HepG2 (cell line): ENCODE results near the gene LIPC. TPM values are rescaled to one million over a fixed set of nuclear protein-coding genes. Genes with fewer than 3 reads are reported as not detected.

Source experiments
- CBX5 ChIP-seq: sonication (generic); formaldehyde crosslinking; IDR thresholded peaks from 2 replicates; pipeline ENCODE4 v1.4.0; 2020; ENCODE audit warnings: missing genetic modification reagents, borderline replicate concordance
- FOSL2 ChIP-seq: sonication (generic); formaldehyde crosslinking; IDR thresholded peaks from 2 replicates; pipeline ENCODE4 v1.4.0; 2020; ENCODE audit warnings: missing genetic modification reagents
- FOXA3 ChIP-seq: IDR thresholded peaks from 2 replicates; pipeline ENCODE4 v1.6.1; 2016; ENCODE audit warnings: missing genetic modification reagents, missing compliant biosample characterization
- FOXO1 ChIP-seq: sonication (generic); formaldehyde crosslinking; IDR thresholded peaks from 2 replicates; pipeline ENCODE4 v1.4.0; 2020; ENCODE audit warnings: missing genetic modification reagents
- GATAD1 ChIP-seq: IDR thresholded peaks from 2 replicates; pipeline ENCODE4 v1.6.1; 2016; ENCODE audit warnings: missing genetic modification reagents, missing compliant biosample characterization
- ISL2 ChIP-seq: sonication (generic); formaldehyde crosslinking; IDR thresholded peaks from 2 replicates; pipeline ENCODE4 v1.5.0; 2020; ENCODE audit warnings: missing genetic modification reagents
- POGZ ChIP-seq: sonication (generic); formaldehyde crosslinking; IDR thresholded peaks from 2 replicates; pipeline ENCODE4 v1.4.0; 2020; ENCODE audit warnings: mild to moderate bottlenecking, missing genetic modification reagents
- RELA ChIP-seq: sonication (generic); formaldehyde crosslinking; IDR thresholded peaks from 2 replicates; pipeline ENCODE4 v1.4.0; 2020; ENCODE audit warnings: missing genetic modification reagents
- SAP130 ChIP-seq: IDR thresholded peaks from 2 replicates; pipeline ENCODE4 v1.6.1; 2016; ENCODE audit warnings: low read depth
- SOX13 ChIP-seq, 3 experiments: fragments of 450-650 bp in 1 of 3; sonication (generic) in 1 of 3; formaldehyde crosslinking in 1 of 3; IDR thresholded peaks in 2 of 3; conservative IDR thresholded peaks in 1 of 3; 2 replicates each; pipeline versions ENCODE4 v1.5.0 to v1.6.1; 2016 to 2020; ENCODE audit warnings: antibody characterized with exemption in 1 of 3, mild to moderate bottlenecking in 1 of 3, missing compliant biosample characterization in 1 of 3, missing genetic modification reagents in 1 of 3, moderate library complexity in 1 of 3
- TARDBP ChIP-seq: sonication (generic); formaldehyde crosslinking; IDR thresholded peaks from 2 replicates; pipeline ENCODE4 v1.8.0; 2022; ENCODE audit warnings: mild to moderate bottlenecking, missing genetic modification reagents
- TGIF2 ChIP-seq: IDR thresholded peaks from 2 replicates; pipeline ENCODE4 v1.6.1; 2016; ENCODE audit warnings: control low read depth, missing compliant biosample characterization
- ZBTB33 ChIP-seq: sonication (generic); formaldehyde crosslinking; IDR thresholded peaks from 2 replicates; pipeline ENCODE4 v1.4.0; 2020; ENCODE audit warnings: missing genetic modification reagents
- ZNF143 ChIP-seq: sonication (generic); formaldehyde crosslinking; IDR thresholded peaks from 2 replicates; pipeline ENCODE4 v1.4.0; 2020; ENCODE audit warnings: missing genetic modification reagents
- ZNF317 ChIP-seq: sonication (generic); formaldehyde crosslinking; IDR thresholded peaks from 2 replicates; pipeline ENCODE4 v1.5.0; 2020; ENCODE audit warnings: mild to moderate bottlenecking, missing genetic modification reagents
- ZNF318 ChIP-seq: sonication (generic); formaldehyde crosslinking; IDR thresholded peaks from 2 replicates; pipeline ENCODE4 v1.4.0; 2020; ENCODE audit warnings: mild to moderate bottlenecking, missing genetic modification reagents
- ZNF331 ChIP-seq: sonication (generic); formaldehyde crosslinking; IDR thresholded peaks from 2 replicates; pipeline ENCODE4 v1.4.0; 2020; ENCODE audit warnings: missing genetic modification reagents
- polyA plus RNA-seq, 8 experiments: library from polyadenylated mRNA; depleted of rRNA in 3 of 8; stranded (reverse) in 7 of 8; unstranded in 1 of 8; fragments of >200 nt; fragmentation: Illumina TruSeq in 4 of 8; extraction: Trizol in 4 of 8; gene quantifications; 2 replicates each; pipeline versions ENCODE4 v1.2.1 to v1.2.3, GENCODE V29; 2011 to 2016; ENCODE audit warnings: low read depth in 4 of 8, missing spikeins in 1 of 8, mixed read lengths in 1 of 8; ENCODE audit not compliant: insufficient read depth in 1 of 8
- total RNA-seq, 5 experiments: library from RNA; depleted of rRNA; stranded (reverse); fragments of >200 nt; fragmentation: Illumina TruSeq; extraction: Trizol; gene quantifications; 2 replicates each; pipeline ENCODE4 v1.2.3, GENCODE V29; 2016; ENCODE audit warnings: low read depth in 1 of 5
- TF ChIP-seq, protein P1 (sequence below): IDR thresholded peaks from 2 replicates; pipeline ENCODE4 v1.6.1; 2016; ENCODE audit warnings: missing genetic modification reagents, missing compliant biosample characterization

The LIPC gene
- total and polyA plus RNA-seq, 2 of the 13 experiments (the other 11 are each of a cell fraction or from before 2014, with no cell fraction given) = 26.0 to 38.0 TPM

GRCh38 chr15:58546635-58547627 lies 115.1 kb downstream of the LIPC start (continued):
- no peak for TF ChIP-seq ZNF318
- 0 out of 2 replicates have a peak, but pooled peaks have one; percentile 34 for TF ChIP-seq TARDBP (CRISPR knock-in tag)
- peak; percentile 23; the same call in 1 of the 2 replicates for TF ChIP-seq CBX5 (CRISPR knock-in tag)
- 0 out of 2 replicates have a peak, but pooled peaks have one; percentile 17 for TF ChIP-seq ZNF331 (CRISPR knock-in tag)
- TF ChIP-seq POGZ (CRISPR knock-in tag) = no peak
- TF ChIP-seq ZNF143 (CRISPR knock-in tag) = peak; percentile 52; the same call in 1 of the 2 replicates
- no peak for TF ChIP-seq SOX13 (IDR thresholded peaks at IDR 0.05)
- TF ChIP-seq SOX13 (CRISPR knock-in tag; conservative IDR thresholded peaks at IDR 0.05 in 1 of 2, IDR thresholded peaks at IDR 0.05 in 1 of 2) = peak in 1 of 2 experiments; percentile 73; a peak in 2 of 4 replicates
- no peak for TF ChIP-seq RELA
- TF ChIP-seq FOSL2 (CRISPR knock-in tag) = peak; percentile 69
- 0 out of 2 replicates have a peak, but pooled peaks have one; percentile 27 for TF ChIP-seq TGIF2 (CRISPR knock-in tag)
- TF ChIP-seq ZBTB33 (CRISPR knock-in tag) = peak; percentile 87
- no peak for TF ChIP-seq ZNF317
- TF ChIP-seq FOXA3 (CRISPR knock-in tag) = peak; percentile 68
- TF ChIP-seq GATAD1 (CRISPR knock-in tag) = 0 out of 2 replicates have a peak, but pooled peaks have one; percentile 19
- no peak for TF ChIP-seq FOXO1 (CRISPR knock-in tag)
- TF ChIP-seq ISL2 (CRISPR knock-in tag) = peak; percentile 49; the same call in 1 of the 2 replicates
- TF ChIP-seq SAP130 (CRISPR knock-in tag) = peak; percentile 32; the same call in 1 of the 2 replicates
- TF ChIP-seq, protein P1, sequence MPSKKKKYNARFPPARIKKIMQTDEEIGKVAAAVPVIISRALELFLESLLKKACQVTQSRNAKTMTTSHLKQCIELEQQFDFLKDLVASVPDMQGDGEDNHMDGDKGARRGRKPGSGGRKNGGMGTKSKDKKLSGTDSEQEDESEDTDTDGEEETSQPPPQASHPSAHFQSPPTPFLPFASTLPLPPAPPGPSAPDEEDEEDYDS (CRISPR knock-in tag) = peak; percentile 22; the same call in 1 of the 2 replicates
